Stimulated activated CD4-positive, alpha-beta T cell treated with anti-CD3 and anti-CD28 coated beads, Interleukin-4, amount 100 ng/mL, for 24 hours (primary cell): ENCODE results near the gene METTL3.
A peak's percentile ranks its signal among the peaks of the same experiment; 100 is the strongest.

Experiments used
- DNase-seq: peaks from one replicate; pipeline ENCODE4 v3.0.0-alpha.2; 2020

Gene METTL3

GRCh38 chr14:21526672-21527317, 15.7 kb upstream of the METTL3 start:
- DNase-seq, result no peak

GRCh38 chr14:21525962-21526671, 15.0 kb upstream of the METTL3 start, which contains the start of gene SALL2:
SALL2 (minus strand) TSS chr14:21526346; CDS start chr14:21526127, 219 bp downstream.
- peak; percentile 69 for DNase-seq

GRCh38 chr14:21525571-21525961, 14.4 kb upstream of the METTL3 start:
- DNase-seq, result no peak

- DNase-seq, result no peak
Measured at GRCh38 chr14:21524575-21525490, 13.7 kb upstream of the METTL3 start.

GRCh38 chr14:21523203-21523602, 12.1 kb upstream of the METTL3 start:
- no peak for DNase-seq

GRCh38 chr14:21521501-21521900, 10.4 kb upstream of the METTL3 start:
- no peak for DNase-seq

GRCh38 chr14:21520767-21521166, 9.6 kb upstream of the METTL3 start:
- DNase-seq, result no peak

GRCh38 chr14:21518725-21519124, 7.6 kb upstream of the METTL3 start:
- DNase-seq, result no peak

- DNase-seq, result no peak
Measured at GRCh38 chr14:21514341-21514740, 3.2 kb upstream of the METTL3 start.

GRCh38 chr14:21509432-21510143, 1.6 kb downstream of the METTL3 start:
- DNase-seq, result no peak

GRCh38 chr14:21506557-21506956, 4.6 kb downstream of the METTL3 start:
- DNase-seq, result no peak

- peak; percentile 36 for DNase-seq
Measured at GRCh38 chr14:21505012-21505553, 6.1 kb downstream of the METTL3 start.

- DNase-seq, result no peak
Measured at GRCh38 chr14:21503376-21503775, 7.8 kb downstream of the METTL3 start.

- no peak for DNase-seq
Measured at GRCh38 chr14:21501568-21501967, 9.6 kb downstream of the METTL3 start.

- peak; percentile 40 for DNase-seq
Measured at GRCh38 chr14:21498540-21499526, 12.3 kb downstream of the METTL3 start.

- DNase-seq, result no peak
Measured at GRCh38 chr14:21496453-21496852, 14.7 kb downstream of the METTL3 start.

GRCh38 chr14:21494902-21495762, 16.0 kb downstream of the METTL3 start:
- no peak for DNase-seq

- DNase-seq, result no peak
Measured at GRCh38 chr14:21486640-21487087, 24.5 kb downstream of the METTL3 start.

- DNase-seq, result peak; percentile 96
Measured at GRCh38 chr14:21476925-21477681, 34.0 kb downstream of the METTL3 start, which contains the start of the genes RAB2B and TOX4. RAB2B (minus strand) TSS chr14:21476959; CDS start chr14:21476872, 87 bp downstream. TOX4 (plus strand) TSS chr14:21477195; CDS start chr14:21477279, 84 bp downstream.
